Stimulated activated naive CD8-positive, alpha-beta T cell treated with anti-CD3 and anti-CD28 coated beads, Interleukin-15, Interleukin-2, amounts not matched to agents 100 ng/mL and 50 ng/mL, for 24 hours (primary cell): ENCODE measurements around the gene ZNF79.

Experiments
- H3K27ac Mint-ChIP-seq: one replicate; pipeline ENCODE4 v1.8.0; 2021; ENCODE audit warnings: mild to moderate bottlenecking, mixed read lengths
- H3K27me3 Mint-ChIP-seq: one replicate; pipeline ENCODE4 v1.8.0; 2021; ENCODE audit warnings: mixed read lengths
- H3K36me3 Mint-ChIP-seq: one replicate; pipeline ENCODE4 v1.8.0; 2021; ENCODE audit warnings: low read depth, mixed read lengths
- H3K4me1 Mint-ChIP-seq: one replicate; pipeline ENCODE4 v1.8.0; 2021; ENCODE audit warnings: low read depth, mixed read lengths
- H3K4me3 Mint-ChIP-seq: one replicate; pipeline ENCODE4 v1.8.0; 2021; ENCODE audit warnings: mild to moderate bottlenecking, mixed read lengths
- H3K9me3 Mint-ChIP-seq: one replicate; pipeline ENCODE4 v1.8.0; 2021; ENCODE audit warnings: mixed read lengths

ZNF79 gene

DNA sequence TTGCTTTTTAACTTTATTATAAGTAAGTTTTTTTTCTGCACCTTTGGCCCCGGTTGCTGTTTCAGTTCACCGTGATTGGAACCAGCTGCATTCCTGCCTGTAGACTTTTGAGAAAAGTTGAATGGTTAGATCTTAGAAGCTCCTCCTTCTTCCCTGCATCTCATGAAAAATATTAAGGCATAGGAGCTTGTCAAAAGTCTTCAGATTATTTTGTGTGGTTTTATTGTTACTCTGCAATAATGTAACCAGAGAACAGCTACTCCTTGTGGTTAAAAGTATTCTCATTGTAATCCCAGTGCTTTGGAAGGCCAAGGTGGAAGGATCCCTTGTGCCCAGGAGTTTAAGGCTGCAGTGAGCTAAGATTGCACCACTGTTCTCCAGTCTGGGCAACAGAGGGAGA, 30.5 kb upstream of the ZNF79 start:
- no peaks in the 10 kb centered on the region for H3K36me3 Mint-ChIP-seq
- H3K9me3 Mint-ChIP-seq = no peaks in the 10 kb centered on the region
- no peak overlapping the region for H3K4me3 Mint-ChIP-seq
- peaks cover 28% of the 10 kb centered on the region for H3K4me1 Mint-ChIP-seq
- no peak overlapping the region for H3K27ac Mint-ChIP-seq
- peaks cover 79% of the 10 kb centered on the region for H3K27me3 Mint-ChIP-seq

GRCh38 chr9:127395497-127396252, 28.5 kb upstream of the ZNF79 start:
- Mint-ChIP-seq H3K4me3 (peak overlapping the region; percentile 53), H3K9me3 (no peaks in the 10 kb centered on the region), H3K4me1 (peaks cover 8% of the 10 kb centered on the region), H3K27ac (no peak overlapping the region), H3K36me3 (no peaks in the 10 kb centered on the region), H3K27me3 (peaks cover 74% of the 10 kb centered on the region)

DNA sequence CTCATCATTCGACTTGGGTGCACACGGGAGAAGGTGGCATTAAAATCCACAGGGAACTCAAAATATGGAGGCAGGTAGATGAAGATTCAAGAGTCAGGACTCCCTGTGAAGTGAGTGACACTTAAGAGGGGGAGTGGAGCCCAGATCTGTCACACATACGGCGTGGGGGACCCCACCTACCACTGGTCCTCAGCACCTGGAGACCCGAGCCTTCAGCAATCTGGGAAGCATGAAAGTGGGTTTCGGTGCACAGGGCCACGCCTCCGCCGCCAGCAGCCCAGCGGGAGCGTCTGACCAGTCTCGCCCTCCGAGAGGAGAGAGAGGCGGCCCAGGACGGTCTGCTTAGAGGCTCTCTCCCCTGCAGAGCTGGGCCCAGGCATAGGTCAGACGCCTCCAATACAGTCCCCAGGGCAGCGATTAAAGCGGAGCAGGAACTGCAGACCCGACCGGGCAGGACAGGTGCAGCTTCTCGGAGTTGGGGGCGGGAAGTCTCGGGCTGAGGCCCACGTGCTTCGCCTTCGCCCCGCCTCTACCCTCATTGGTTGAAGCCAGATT, 27.9 kb upstream of the ZNF79 start:
- Mint-ChIP-seq H3K9me3 (no peaks in the 10 kb centered on the region), H3K27me3 (peaks cover 74% of the 10 kb centered on the region), H3K4me3 (peak overlapping the region; percentile 53), H3K4me1 (peaks cover 8% of the 10 kb centered on the region), H3K36me3 (no peaks in the 10 kb centered on the region), H3K27ac (no peak overlapping the region)

DNA sequence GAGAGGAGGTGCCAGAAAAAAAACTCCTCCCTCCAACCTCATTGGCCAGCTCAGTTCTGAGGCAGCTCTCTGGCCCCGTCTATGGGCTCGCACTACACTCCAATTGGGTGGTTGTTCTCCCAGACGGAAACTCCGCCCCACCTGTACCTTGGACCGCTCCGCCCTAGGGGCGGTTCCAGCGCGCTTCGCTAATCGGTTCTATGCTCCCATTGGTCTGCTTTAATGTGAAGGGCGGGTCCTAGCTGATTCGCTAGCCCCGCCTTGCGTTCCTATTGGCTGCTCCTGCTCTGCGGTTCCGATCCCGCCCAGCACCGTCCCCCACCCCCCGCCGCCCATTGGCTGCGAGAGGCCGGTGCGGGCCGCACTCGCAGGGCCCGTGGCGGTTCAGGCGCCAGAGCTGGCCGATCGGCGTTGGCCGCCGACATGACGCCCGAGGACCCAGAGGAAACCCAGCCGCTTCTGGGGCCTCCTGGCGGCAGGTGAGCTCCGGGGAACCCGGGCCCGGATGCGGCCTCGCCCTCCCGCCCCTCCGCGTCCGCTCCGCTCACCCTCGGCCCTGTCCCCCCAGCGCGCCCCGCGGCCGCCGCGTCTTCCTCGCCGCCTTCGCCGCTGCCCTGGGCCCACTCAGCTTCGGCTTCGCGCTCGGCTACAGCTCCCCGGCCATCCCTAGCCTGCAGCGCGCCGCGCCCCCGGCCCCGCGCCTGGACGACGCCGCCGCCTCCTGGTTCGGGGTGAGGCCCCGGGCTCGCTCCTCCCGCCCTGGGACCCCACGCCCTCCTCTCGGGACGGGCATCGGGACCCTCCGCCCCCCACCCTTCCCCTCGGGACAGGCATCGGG, 27.2 kb upstream of the ZNF79 start, which contains the start of gene SLC2A8:
Gene SLC2A8, plus strand, starts transcription at position 362 of the 838 bp plus-strand sequence. Its CDS starts 62 bp downstream, at position 424.
- no peak within 1 kb of the TSS for H3K27ac Mint-ChIP-seq
- H3K4me1 Mint-ChIP-seq = peaks cover 8% of the 10 kb centered on the region
- H3K4me3 Mint-ChIP-seq = peak within 1 kb of the TSS; percentile 67
- H3K27me3 Mint-ChIP-seq = peaks cover 74% of the 10 kb centered on the region
- no peaks in the 10 kb centered on the region for H3K36me3 Mint-ChIP-seq
- H3K9me3 Mint-ChIP-seq = no peaks in the 10 kb centered on the region

DNA sequence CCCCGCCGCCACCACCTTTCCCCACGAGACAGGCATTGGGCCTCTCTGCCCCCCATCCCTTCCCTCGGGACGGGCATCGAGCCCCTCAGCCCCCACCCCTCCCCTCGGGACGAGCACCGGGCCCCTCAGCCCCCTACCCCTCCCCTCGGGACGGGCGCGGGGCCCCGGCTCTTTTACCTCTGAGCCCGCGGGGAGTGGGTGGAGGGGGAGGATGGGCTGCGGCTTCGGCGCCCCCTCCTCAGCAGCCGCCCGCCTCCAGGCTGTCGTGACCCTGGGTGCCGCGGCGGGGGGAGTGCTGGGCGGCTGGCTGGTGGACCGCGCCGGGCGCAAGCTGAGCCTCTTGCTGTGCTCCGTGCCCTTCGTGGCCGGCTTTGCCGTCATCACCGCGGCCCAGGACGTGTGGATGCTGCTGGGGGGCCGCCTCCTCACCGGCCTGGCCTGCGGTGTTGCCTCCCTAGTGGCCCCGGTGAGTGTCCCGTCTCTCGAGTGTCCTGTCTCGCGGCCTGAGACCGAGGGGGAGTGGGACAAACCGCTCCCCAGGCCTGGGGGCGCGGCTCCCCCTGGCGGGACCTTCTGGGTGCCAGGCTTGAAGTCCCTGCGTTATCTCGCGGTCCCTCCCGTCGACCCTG, 26.4 kb upstream of the ZNF79 start:
- Mint-ChIP-seq H3K36me3 (no peaks in the 10 kb centered on the region), H3K9me3 (no peaks in the 10 kb centered on the region), H3K27me3 (peaks cover 69% of the 10 kb centered on the region), H3K4me3 (peak overlapping the region; percentile 67), H3K27ac (no peak overlapping the region), H3K4me1 (peaks cover 8% of the 10 kb centered on the region)

GRCh38 chr9:127398275-127398647, 25.9 kb upstream of the ZNF79 start:
- Mint-ChIP-seq H3K9me3 (no peaks in the 10 kb centered on the region), H3K36me3 (no peaks in the 10 kb centered on the region), H3K27ac (no peak overlapping the region), H3K4me3 (peak overlapping the region; percentile 67), H3K4me1 (peaks cover 8% of the 10 kb centered on the region), H3K27me3 (peaks cover 64% of the 10 kb centered on the region)

DNA sequence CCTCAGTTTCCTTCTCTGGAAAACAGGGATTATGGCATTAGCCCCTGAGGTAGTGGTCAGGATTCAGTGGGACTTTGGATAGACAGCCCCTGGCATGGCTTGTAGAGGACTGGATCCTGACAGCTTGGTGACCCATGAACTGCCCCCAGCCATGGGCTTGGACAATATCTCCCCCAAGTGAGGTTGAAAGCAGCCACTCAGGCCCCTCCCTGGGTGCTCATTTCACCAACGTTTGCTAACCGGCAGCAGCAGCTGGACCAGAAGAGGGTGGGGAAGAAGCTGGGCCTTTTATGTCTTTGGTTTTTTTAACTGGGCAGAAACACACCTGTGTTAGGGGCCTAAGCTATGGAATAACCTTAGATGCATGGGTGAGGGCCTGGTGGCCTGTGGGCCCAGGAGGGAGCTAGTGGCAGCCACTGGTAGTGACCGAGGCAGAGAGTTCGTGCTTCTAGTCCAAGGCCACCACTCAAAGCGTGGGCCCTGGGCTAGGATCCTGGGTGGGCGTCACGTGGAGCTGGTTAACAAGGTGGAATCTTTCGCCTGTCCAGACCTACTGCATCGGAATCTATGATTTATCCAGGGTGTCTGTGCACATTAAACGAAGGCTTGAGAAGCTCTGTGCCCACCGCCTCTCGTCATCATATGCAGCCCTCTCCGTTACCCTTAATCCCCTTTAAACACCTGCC, 25.3 kb upstream of the ZNF79 start:
- peaks cover 58% of the 10 kb centered on the region for H3K27me3 Mint-ChIP-seq
- H3K27ac Mint-ChIP-seq = no peak overlapping the region
- no peaks in the 10 kb centered on the region for H3K36me3 Mint-ChIP-seq
- H3K4me1 Mint-ChIP-seq = peaks cover 8% of the 10 kb centered on the region
- H3K4me3 Mint-ChIP-seq = peak overlapping the region; percentile 67
- H3K9me3 Mint-ChIP-seq = no peaks in the 10 kb centered on the region

- no peaks in the 10 kb centered on the region for H3K9me3 Mint-ChIP-seq
- H3K4me3 Mint-ChIP-seq = no peak overlapping the region
- peaks cover 50% of the 10 kb centered on the region for H3K27me3 Mint-ChIP-seq
- peaks cover 8% of the 10 kb centered on the region for H3K4me1 Mint-ChIP-seq
- H3K36me3 Mint-ChIP-seq = no peaks in the 10 kb centered on the region
- H3K27ac Mint-ChIP-seq = no peak overlapping the region
Observed at GRCh38 chr9:127399736-127400269, 24.4 kb upstream of the ZNF79 start.

DNA sequence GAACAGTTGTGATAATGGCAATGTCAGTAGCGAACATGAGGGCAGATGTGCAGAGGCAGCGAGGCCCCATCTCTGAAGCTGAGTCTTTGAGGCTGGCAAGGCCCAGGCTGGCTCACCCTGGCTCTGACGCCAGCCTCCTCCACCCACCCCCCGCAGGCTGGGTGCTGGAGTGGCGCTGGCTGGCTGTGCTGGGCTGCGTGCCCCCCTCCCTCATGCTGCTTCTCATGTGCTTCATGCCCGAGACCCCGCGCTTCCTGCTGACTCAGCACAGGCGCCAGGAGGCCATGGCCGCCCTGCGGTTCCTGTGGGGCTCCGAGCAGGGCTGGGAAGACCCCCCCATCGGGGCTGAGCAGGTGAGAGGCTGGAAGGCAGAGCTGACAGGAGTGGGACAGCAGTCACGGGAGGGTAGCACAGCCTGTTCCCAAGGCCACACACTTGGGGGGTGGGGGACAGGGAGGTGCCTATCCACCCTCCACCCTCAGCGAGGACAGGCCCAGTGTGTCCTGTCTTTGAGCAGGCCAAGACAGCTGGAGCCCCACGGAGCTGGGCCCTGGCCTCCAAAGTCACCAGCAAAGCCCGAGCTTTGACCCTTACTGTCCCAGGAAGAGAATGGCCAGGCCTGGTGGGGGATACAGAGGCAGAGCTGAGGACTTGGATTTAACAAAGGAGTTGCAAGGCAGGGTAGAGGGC, 21.6 kb upstream of the ZNF79 start:
- Mint-ChIP-seq H3K9me3 (no peaks in the 10 kb centered on the region), H3K27me3 (peaks cover 42% of the 10 kb centered on the region), H3K27ac (no peak overlapping the region), H3K36me3 (no peaks in the 10 kb centered on the region), H3K4me1 (peaks cover 4% of the 10 kb centered on the region), H3K4me3 (no peak overlapping the region)

GRCh38 chr9:127403507-127404192, 20.5 kb upstream of the ZNF79 start:
- Mint-ChIP-seq H3K9me3 (no peaks in the 10 kb centered on the region), H3K4me1 (no peaks in the 10 kb centered on the region), H3K27me3 (peaks cover 38% of the 10 kb centered on the region), H3K36me3 (no peaks in the 10 kb centered on the region), H3K4me3 (no peak overlapping the region), H3K27ac (no peak overlapping the region)

GRCh38 chr9:127404631-127405030, 19.6 kb upstream of the ZNF79 start:
- Mint-ChIP-seq H3K9me3 (no peaks in the 10 kb centered on the region), H3K4me1 (no peaks in the 10 kb centered on the region), H3K27ac (no peak overlapping the region), H3K27me3 (peaks cover 31% of the 10 kb centered on the region), H3K4me3 (no peak overlapping the region), H3K36me3 (no peaks in the 10 kb centered on the region)

- Mint-ChIP-seq H3K4me3 (no peak overlapping the region), H3K36me3 (no peaks in the 10 kb centered on the region), H3K4me1 (no peaks in the 10 kb centered on the region), H3K27ac (no peak overlapping the region), H3K9me3 (no peaks in the 10 kb centered on the region), H3K27me3 (peaks cover 29% of the 10 kb centered on the region)
Observed at GRCh38 chr9:127405344-127406125, 18.6 kb upstream of the ZNF79 start.
